ENCODE results near the gene TMEM174. TPM values are rescaled to one million over a fixed set of nuclear protein-coding genes. Genes with fewer than 3 reads are reported as not detected.
A peak's percentile ranks its signal among the peaks of the same experiment; 100 is the strongest.

Gene TMEM174
- polyA plus RNA-seq, 4 donors: 12.9 to 24.3 (median 21.2) TPM

- DNase-seq (ENCODE audit: low read depth in 4 of 4, low spot score in 2 of 4): no peak
Measured at GRCh38 chr5:73152411-73153388, 20.3 kb upstream of the TMEM174 start.

GRCh38 chr5:73153513-73153912 is 19.5 kb upstream of the TMEM174 start:
- DNase-seq (ENCODE audit: low read depth in 4 of 4, low spot score in 2 of 4): no peak

DNA sequence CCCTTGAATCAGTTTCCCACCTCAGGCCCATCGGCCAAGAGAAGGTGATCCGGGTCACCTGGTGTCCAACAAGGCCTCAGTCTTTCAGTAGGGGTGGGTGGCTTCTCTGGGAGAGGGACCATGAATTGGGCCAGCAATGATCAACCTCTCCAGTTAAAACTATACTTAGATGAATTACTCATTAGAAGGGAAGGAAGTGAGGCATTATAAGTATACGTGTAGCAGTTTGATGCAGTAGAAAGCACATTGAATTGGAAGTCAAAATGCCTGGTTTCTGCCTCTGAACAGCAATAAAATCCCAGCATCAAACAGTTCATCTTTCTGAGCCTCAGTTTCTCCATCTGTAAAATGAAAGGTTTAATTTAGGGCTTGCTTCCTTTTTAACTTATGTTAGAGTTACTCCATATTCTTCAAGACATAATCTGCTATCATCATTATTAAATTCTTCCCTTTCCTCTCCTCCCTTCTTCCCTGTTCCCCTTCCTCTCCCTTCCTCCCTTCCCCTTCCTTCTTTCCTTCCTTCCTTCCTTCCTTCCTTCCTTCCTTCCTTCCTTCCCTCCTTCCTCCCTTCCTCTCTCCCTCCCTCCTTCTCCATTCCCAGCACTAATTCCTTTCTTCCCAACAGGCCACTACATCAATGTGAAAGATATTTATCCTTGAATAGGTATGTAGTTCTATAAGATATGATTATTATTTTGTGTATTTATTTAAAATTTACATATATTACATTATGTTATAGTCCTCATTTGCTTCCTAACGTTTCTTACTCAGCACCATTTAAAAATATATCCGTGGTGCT is 18.6 kb upstream of the TMEM174 start:
- no peak for DNase-seq (ENCODE audit: low read depth in 4 of 4, low spot score in 2 of 4)

- no peak for DNase-seq (ENCODE audit: low read depth in 4 of 4, low spot score in 2 of 4)
Measured at GRCh38 chr5:73155271-73156222, 17.4 kb upstream of the TMEM174 start.

DNA sequence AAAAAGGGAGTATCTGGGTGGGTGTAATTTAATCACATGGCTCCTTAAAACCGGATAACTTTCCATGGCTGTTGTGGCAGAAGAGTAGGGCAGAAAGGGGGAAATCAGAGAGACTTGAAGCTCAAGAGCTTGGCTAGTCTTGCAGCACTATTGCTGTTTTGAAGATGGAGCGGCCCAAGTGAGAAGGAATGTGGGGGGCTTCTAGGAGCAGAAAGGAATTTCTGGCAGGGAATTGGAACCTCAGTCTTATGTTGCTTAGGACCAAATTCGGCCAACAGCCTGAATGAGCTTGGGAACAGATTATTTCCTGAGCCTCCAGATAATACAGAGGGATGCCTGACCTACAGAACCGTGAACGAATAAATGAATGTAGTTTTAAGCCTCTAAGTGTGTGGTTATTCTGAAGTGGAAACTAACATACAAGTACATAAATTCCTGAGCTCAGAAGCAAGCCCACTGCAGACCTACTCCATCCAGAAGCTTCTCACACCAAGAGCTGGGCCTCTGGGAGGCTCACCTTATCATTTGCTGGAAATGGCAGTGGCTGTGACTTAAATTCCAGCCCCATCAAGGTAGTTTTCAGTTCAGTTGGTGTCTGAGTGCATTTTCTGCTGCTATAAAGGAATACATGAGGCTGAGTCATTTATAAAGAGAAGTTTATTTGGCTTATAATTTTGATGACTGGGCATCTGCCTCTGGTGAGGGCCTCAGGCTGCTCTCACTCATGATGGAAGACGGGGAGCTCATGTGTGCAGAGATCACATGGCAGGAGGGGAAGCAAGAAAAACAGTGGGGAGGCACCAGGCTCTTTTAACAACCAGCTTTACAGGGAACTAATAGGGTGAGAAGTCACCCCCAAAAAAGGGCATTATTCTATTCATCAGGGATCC is 15.3 kb upstream of the TMEM174 start:
- no peak for DNase-seq (ENCODE audit: low read depth in 4 of 4, low spot score in 2 of 4)

DNA sequence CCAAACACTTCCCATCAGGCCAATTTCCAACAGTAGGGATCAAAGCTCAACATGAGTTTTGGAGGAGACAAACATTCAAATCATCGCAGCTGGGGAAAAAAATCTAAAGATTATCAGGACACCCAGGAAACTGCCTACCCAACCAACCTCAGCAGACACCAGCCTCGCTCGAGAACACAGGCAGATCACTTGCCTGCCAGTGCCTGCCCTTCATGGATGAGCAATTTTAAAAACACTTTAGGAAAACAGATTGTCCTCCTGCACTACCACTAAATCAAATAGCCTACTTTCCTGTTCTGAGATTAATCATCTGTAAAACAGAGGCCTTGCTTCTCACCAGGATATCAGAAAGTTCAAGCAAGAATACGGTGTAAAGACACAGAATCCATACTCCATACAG is 14.7 kb upstream of the TMEM174 start:
- DNase-seq (ENCODE audit: low read depth in 4 of 4, low spot score in 2 of 4): peak in 2 of 4 donors; percentile 44 to 65

GRCh38 chr5:73160239-73160671 is 12.7 kb upstream of the TMEM174 start:
- no peak for DNase-seq (ENCODE audit: low read depth in 4 of 4, low spot score in 2 of 4)

- no peak for DNase-seq (ENCODE audit: low read depth in 4 of 4, low spot score in 2 of 4)
Measured at GRCh38 chr5:73170522-73170921, 2.5 kb upstream of the TMEM174 start.

DNA sequence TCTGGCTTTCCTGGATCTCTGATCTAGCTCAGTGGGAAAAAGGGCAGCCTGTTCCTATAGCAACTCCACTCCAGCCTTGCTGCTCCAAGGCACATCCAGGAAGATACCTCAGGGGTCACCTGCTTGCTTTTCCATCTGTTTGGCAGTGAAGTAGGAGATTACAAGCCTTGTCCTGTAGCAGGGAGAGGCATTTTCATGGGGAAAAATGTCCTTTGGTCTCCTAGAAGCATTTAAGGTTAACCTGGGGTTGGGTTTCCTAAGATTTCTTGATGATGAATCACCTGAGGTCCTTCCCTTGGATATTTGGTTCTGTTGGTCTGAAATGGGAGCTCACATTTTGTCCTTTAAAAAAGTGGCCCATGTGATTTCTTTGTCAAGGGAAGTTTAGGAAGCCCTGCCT is 1.5 kb upstream of the TMEM174 start:
- no peak for DNase-seq (ENCODE audit: low read depth in 4 of 4, low spot score in 2 of 4)

DNA sequence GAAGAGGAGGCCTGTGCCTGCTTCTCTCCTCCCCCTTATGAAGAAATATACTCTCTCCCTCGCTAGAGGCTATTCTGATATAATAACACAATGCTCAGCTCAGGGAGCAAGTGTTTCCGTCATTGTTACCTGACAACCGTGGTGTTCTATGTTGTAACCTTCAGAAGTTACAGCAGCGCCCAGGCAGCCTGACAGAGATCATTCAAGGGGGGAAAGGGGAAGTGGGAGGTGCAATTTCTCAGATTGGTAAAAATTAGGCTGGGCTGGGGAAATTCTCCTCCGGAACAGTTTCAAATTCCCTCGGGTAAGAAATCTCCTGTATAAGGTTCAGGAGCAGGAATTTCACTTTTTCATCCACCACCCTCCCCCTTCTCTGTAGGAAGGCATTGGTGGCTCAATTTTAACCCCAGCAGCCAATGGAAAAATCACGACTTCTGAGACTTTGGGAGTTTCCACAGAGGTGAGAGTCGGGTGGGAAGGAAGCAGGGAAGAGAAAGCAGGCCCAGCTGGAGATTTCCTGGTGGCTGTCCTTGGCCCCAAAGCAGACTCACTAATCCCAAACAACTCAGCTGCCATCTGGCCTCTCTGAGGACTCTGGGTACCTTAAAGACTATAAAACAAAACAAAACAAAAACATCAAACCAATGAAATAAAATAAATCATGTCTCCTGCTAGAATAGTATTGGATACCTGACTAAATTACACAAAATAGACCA is 1.3 kb downstream of the TMEM174 start:
- no peak for DNase-seq (ENCODE audit: low read depth in 4 of 4, low spot score in 2 of 4)

GRCh38 chr5:73176250-73176649 is 3.3 kb downstream of the TMEM174 start:
- DNase-seq (ENCODE audit: low read depth in 4 of 4, low spot score in 2 of 4): no peak

DNA sequence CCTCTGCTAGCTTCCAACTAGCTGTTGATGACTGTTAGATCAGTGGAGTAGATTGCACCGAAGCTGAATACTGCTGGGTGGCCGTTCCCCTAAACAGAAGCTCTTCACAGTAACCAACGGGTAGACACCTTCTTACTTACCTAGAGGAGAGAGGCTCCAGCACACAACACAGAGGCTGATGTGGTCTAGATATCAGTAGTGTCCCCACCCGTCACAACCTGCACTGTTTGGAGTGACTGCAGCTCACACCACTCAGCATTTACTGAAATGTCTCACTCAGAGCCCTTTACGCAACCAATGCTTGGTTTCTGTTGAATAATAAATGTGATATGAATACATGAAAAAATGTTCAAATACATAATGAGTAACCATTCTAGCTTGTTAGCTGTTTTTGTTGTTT is 5.3 kb downstream of the TMEM174 start:
- DNase-seq (ENCODE audit: low read depth in 4 of 4, low spot score in 2 of 4): no peak

DNA sequence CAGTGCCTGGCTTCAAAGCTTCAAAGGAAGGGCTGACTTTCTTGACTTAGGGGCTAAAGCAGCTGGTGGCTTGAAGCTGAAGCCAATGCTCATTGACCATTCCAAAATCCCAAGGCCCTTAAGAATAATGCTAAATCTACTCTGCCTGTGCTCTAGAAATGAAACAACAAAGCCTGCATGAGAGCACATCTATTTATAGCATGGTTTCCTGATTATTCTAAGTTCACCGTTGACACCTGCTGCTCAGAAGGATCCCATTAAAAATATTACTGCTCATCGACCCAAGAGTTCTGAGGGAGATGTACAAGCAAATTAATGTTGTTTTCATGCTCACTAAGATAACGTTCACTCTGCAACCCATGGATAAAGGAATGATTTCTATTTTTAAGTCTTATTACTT is 6.7 kb downstream of the TMEM174 start:
- DNase-seq (ENCODE audit: low read depth in 4 of 4, low spot score in 2 of 4): no peak

DNA sequence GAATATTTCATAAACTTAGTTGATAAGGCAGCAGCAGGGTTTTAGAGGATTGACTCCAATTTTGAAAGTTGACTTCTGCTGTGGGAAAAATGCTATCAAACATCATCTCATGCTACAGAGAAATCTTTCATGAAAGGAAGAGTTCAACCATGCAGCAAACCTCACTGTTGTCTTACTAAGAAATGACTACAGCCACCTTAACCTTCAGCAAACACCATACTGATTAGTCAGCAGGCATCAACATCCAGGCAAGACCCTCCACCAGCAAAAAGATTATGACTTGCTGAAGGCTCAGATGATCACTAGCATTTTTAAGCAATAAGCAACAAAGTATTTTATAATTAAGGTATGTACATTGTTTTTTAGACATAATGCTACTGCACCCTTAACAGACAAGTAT is 7.6 kb downstream of the TMEM174 start:
- DNase-seq (ENCODE audit: low read depth in 4 of 4, low spot score in 2 of 4): no peak

- DNase-seq (ENCODE audit: low read depth in 4 of 4, low spot score in 2 of 4): no peak
Measured at GRCh38 chr5:73182307-73182706, 9.3 kb downstream of the TMEM174 start.

- no peak for DNase-seq (ENCODE audit: low read depth in 4 of 4, low spot score in 2 of 4)
Measured at GRCh38 chr5:73183000-73183399, 10.0 kb downstream of the TMEM174 start.

GRCh38 chr5:73183481-73183891 is 10.5 kb downstream of the TMEM174 start:
- no peak for DNase-seq (ENCODE audit: low read depth in 4 of 4, low spot score in 2 of 4)

- DNase-seq (ENCODE audit: low read depth in 4 of 4, low spot score in 2 of 4): no peak
Measured at GRCh38 chr5:73186976-73187375, 14.0 kb downstream of the TMEM174 start.

All from left renal cortex interstitium (tissue), 4 donors.